Astrocyte of the spinal cord (primary cell): ENCODE measurements around the gene PRKAR1B.

ENCODE experiments used
- DNase-seq: peaks from one replicate; pipeline ENCODE4 v3.0.0; 2011; ENCODE audit warnings: low read depth, low spot score
- H3K4me3 ChIP-seq: 2 replicates; pipeline ENCODE4 v1.5.1; 2011; ENCODE audit warnings: low read depth, mild to moderate bottlenecking, low read length, moderate library complexity
- CTCF ChIP-seq: IDR thresholded peaks from 2 replicates; pipeline ENCODE4 v1.5.1; 2012; ENCODE audit warnings: low read depth, mild to moderate bottlenecking, low read length, inconsistent platforms
- in situ Hi-C: cut with HindIII; loops from 2 replicates; pipeline ENCODE4 v1.10.0; 2017; ENCODE audit warnings: low sequenced_read_pairs

The PRKAR1B gene

GRCh38 chr7:507623-508300 lies 219.3 kb downstream of the PRKAR1B start:
- in situ Hi-C loops = no loop called here
- no peak overlapping the region for H3K4me3 ChIP-seq
- no peak for TF ChIP-seq CTCF
- no peak for DNase-seq

DNA sequence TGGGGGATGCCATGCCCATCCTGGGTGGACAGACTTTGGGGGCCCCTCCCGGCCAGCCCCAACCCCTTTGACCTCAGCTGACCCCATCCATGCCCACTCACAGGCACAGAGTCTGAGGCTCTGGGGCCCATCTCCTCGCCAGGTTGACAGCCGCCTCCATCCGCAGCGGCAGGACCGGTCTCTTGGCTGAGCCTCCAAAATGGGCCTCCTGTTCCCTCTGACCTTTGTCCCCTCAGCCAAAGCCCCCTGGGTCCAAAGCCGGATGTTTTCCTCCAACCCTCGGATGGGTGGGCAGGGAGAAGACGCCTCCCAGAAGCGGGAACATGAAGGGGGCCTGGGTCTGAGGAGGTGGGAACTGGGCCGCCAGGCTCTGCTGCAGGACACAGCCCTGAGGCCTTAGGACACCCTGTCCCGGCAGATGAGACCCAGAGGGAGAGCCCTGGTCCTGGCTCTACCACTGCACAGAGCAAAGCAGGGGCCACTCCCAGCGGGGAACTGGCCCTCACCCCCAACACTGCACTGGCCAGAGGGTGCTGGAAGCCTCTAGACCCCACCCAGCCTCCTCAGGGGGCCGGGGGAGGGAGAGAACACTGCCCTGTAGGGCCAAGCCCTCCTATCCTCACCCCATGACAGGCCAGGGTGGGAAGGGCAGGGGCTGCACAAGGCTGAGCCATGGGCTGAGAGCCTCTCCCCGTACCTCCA lies 220.0 kb downstream of the PRKAR1B start:
- in situ Hi-C loops = no loop called here
- DNase-seq = no peak
- TF ChIP-seq CTCF = no peak
- H3K4me3 ChIP-seq = no peak overlapping the region

GRCh38 chr7:506391-506831 lies 220.7 kb downstream of the PRKAR1B start:
- in situ Hi-C loops = no loop called here
- H3K4me3 ChIP-seq = no peak overlapping the region
- TF ChIP-seq CTCF = no peak
- no peak for DNase-seq

DNA sequence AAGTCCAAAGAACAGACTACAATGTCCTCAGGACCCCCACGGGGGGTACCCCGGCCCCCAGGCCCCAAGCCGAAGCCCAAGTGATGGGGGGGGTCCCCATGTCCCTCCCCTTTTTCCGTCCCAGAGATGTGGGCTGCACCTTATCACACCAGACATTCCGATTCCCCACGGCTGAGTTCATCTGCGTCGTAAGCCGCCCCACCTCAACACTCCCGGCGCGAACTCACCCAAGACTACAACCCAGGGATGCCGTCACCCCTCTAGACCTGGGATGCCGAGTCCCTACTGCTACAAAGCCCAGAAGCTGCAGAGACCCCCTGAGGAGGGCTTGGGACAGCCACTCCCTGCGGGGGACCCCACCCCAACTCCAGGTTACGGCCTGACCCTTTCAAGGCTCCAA lies 221.9 kb downstream of the PRKAR1B start:
- DNase-seq = no peak
- in situ Hi-C loops = no loop called here
- TF ChIP-seq CTCF = no peak
- no peak overlapping the region for H3K4me3 ChIP-seq

DNA sequence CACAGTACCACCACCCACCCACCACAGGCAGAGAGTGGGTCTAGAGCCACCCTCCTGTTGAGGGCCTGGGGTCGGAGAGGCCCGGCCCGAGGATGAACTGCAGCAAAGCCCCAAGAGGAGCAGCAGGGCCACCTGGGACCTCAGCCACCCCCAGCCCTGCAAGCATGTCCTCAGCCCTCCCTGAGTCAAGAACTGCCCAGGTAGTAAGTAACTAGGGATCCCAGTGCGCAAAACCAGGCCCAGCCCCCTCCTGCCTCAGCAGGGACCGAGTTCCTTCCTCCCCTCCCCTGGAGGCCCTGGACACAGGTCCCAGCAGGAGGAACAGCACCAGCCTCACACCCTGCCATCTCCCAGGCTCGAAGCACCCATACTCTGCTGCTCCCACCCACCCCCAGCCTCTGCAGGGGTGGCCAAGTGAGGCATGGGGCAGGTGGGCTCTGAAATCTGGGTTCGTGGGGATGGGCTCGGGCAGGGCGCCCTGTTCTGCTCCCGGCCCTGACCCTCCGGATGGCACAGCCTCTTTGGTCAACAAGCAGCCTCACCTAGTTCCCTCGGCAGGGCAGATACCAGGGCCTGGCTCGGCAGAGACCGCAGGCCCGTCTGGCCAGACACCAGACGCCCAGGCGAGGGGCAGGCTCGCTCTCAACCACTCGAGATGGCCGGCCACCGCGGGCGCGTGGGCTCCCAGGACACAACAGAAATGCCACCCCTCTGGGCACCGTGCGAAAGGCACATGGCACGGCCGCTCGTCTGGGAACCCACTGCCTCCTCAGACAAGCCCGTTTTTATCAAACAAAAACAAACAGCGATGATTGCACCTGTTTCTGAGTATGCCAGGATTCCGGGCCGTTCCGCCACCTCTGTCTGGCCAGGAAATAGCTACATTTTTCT lies 222.6 kb downstream of the PRKAR1B start:
- no peak overlapping the region for H3K4me3 ChIP-seq
- TF ChIP-seq CTCF = no peak
- in situ Hi-C loops = no loop called here
- DNase-seq = no peak

DNA sequence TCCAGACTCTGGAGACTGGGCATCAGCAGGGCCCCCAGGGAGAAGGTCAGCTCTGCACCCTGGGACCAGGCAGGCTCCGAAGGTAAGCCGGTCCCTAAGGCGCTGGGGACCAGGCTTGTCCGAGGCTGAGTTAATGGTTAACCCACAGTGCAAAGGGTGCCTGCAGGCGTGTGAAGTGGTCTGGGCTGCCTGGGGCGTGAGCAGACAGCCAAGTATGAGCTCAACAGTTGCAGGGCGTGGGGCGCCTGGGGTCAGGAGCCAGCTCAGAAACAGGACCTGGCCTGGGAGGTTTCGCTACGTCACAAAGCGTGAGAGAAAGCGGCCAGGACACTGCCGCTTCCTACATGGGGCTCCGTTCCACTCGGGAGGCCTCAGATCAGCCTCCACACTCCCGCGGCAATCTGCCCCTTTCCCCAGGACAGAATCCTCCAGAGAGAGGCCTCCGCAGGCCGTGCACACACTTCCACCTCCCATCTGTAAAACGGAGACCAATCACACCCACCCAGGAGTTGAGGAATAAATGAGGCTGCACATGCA lies 223.4 kb downstream of the PRKAR1B start:
- in situ Hi-C loops = no loop called here
- no peak overlapping the region for H3K4me3 ChIP-seq
- DNase-seq = no peak
- no peak for TF ChIP-seq CTCF
